Measurements from ENCODE around the gene NPHP4.

GRCh38 chr1:5927506-5928370 is 64.5 kb downstream of the NPHP4 start:
- TF ChIP-seq, protein P1, sequence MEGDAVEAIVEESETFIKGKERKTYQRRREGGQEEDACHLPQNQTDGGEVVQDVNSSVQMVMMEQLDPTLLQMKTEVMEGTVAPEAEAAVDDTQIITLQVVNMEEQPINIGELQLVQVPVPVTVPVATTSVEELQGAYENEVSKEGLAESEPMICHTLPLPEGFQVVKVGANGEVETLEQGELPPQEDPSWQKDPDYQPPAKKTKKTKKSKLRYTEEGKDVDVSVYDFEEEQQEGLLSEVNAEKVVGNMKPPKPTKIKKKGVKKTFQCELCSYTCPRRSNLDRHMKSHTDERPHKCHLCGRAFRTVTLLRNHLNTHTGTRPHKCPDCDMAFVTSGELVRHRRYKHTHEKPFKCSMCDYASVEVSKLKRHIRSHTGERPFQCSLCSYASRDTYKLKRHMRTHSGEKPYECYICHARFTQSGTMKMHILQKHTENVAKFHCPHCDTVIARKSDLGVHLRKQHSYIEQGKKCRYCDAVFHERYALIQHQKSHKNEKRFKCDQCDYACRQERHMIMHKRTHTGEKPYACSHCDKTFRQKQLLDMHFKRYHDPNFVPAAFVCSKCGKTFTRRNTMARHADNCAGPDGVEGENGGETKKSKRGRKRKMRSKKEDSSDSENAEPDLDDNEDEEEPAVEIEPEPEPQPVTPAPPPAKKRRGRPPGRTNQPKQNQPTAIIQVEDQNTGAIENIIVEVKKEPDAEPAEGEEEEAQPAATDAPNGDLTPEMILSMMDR (IDR thresholded peaks at IDR 0.05; ENCODE audit: low read depth, low read length, poor library complexity, severe bottlenecking): no peak
- no peak for TF ChIP-seq EZH2phosphoT487 (IDR thresholded peaks at IDR 0.05; ENCODE audit: borderline replicate concordance, low read length)
